ENCODE data around the gene ARSK. TPM values are rescaled to one million over a fixed set of nuclear protein-coding genes. Genes with fewer than 3 reads are reported as not detected.

ARSK gene
- total RNA-seq, 5 donors from 2014 or later (not counting 1 experiment from before 2014, with no cell fraction given): 4.2 to 6.9 (median 6.2) TPM

GRCh38 chr5:95619514-95620029 lies 64.7 kb downstream of the ARSK start:
- H3K9me3 ChIP-seq: no peaks in the 10 kb centered on the region
- H3K4me3 ChIP-seq (ENCODE audit: control insufficient read depth in 1 of 2, extremely low read depth in 1 of 2, low read length in 1 of 2): peak overlapping the region; percentile 74 to 75
- ATAC-seq (replicated peaks in 1 of 4) (no peak), DNase-seq (no peak)
- Mint-ChIP-seq H3K4me3 (peak overlapping the region; percentile 84 to 89 (median 85)), H3K9me3 (no peaks in the 10 kb centered on the region), H3K36me3 (peaks cover 5% of the 10 kb centered on the region), H3K27ac (peak overlapping the region; percentile 87 to 91), H3K4me1 (peaks cover 63 to 75% (median 74%) of the 10 kb centered on the region in 3 donors), H3K27me3 (no peaks in the 10 kb centered on the region)
- H3K27ac ChIP-seq (ENCODE audit: low read length): no peak overlapping the region
- WGBS (ENCODE audit: insufficient coverage): 36% methylated on average over 6 of the region's 19 CpGs
- ChIA-PET POLR2A (no interaction called here), CTCF (no interaction called here)
- peaks cover 0 to 5% of the 10 kb centered on the region in 2 experiments for H3K27me3 ChIP-seq (replicated peaks in 1 of 2; ENCODE audit: control insufficient read depth in 2 of 2, extremely low read depth in 1 of 2, insufficient read depth in 2 of 2, low read length in 1 of 2)
- H3K36me3 ChIP-seq (ENCODE audit: control insufficient read depth in 2 of 2, extremely low read depth in 1 of 2, insufficient read depth in 1 of 2, low read length in 1 of 2): no peaks in the 10 kb centered on the region
- H3K4me1 ChIP-seq (ENCODE audit: control insufficient read depth in 1 of 2, extremely low read depth in 1 of 2, insufficient read depth in 2 of 2, low read length in 2 of 2): peaks cover 38 to 41% of the 10 kb centered on the region in 2 experiments

GRCh38 chr5:95620030-95620869 lies 65.3 kb downstream of the ARSK start, which contains the start of gene GPR150:
Gene GPR150, plus strand, starts transcription at chr5:95620087. Its CDS starts 189 bp downstream, at chr5:95620276.
- Histone ChIP-seq H3K36me3 (ENCODE audit: control insufficient read depth in 2 of 2, extremely low read depth in 1 of 2, insufficient read depth in 1 of 2, low read length in 1 of 2) (no peaks in the 10 kb centered on the region), H3K4me3 (ENCODE audit: control insufficient read depth in 1 of 2, extremely low read depth in 1 of 2, low read length in 1 of 2) (peak within 1 kb of the TSS; percentile 74 to 75), H3K4me1 (ENCODE audit: control insufficient read depth in 1 of 2, extremely low read depth in 1 of 2, insufficient read depth in 2 of 2, low read length in 2 of 2) (peaks cover 38 to 41% of the 10 kb centered on the region in 2 experiments), H3K27ac (ENCODE audit: low read length) (peak within 1 kb of the TSS; percentile 36), H3K9me3 (no peaks in the 10 kb centered on the region), H3K27me3 (replicated peaks in 1 of 2; ENCODE audit: control insufficient read depth in 2 of 2, extremely low read depth in 1 of 2, insufficient read depth in 2 of 2, low read length in 1 of 2) (peaks cover 0 to 5% of the 10 kb centered on the region in 2 experiments)
- ATAC-seq (replicated peaks in 1 of 4) (peak; percentile 68 to 80 (median 76)), DNase-seq (peak in 34 of 35 experiments; percentile 20 to 76 (median 46))
- H3K27me3 Mint-ChIP-seq: no peaks in the 10 kb centered on the region
- peak within 1 kb of the TSS; percentile 84 to 89 (median 85) for H3K4me3 Mint-ChIP-seq
- H3K27ac Mint-ChIP-seq: peak within 1 kb of the TSS; percentile 87 to 91
- H3K36me3 Mint-ChIP-seq: no peaks in the 10 kb centered on the region
- no peaks in the 10 kb centered on the region for H3K9me3 Mint-ChIP-seq
- CTCF ChIA-PET: interaction anchor here in 1 of 2 donors (0.7 kb wide), 1 partner anchor 1399 kb away, joined by 4 read pairs; no protein-coding TSS in a partner anchor
- WGBS (ENCODE audit: insufficient coverage): under 1% methylated on average over 84 of the region's 85 CpGs
- POLR2A ChIA-PET: no interaction called here
- peaks cover 60 to 74% (median 70%) of the 10 kb centered on the region in 3 donors for H3K4me1 Mint-ChIP-seq

- Mint-ChIP-seq H3K36me3 (no peaks in the 10 kb centered on the region), H3K4me1 (peaks cover 56 to 73% (median 70%) of the 10 kb centered on the region in 3 donors), H3K4me3 (peak overlapping the region; percentile 80 to 84 (median 83)), H3K27ac (peak overlapping the region; percentile 85 to 93), H3K27me3 (no peaks in the 10 kb centered on the region), H3K9me3 (no peaks in the 10 kb centered on the region)
- H3K4me1 ChIP-seq (ENCODE audit: control insufficient read depth in 1 of 2, extremely low read depth in 1 of 2, insufficient read depth in 2 of 2, low read length in 2 of 2): peaks cover 38 to 41% of the 10 kb centered on the region in 2 experiments
- peak; percentile 54 to 63 (median 58) for ATAC-seq (replicated peaks in 1 of 4)
- peaks cover 0 to 5% of the 10 kb centered on the region in 2 experiments for H3K27me3 ChIP-seq (replicated peaks in 1 of 2; ENCODE audit: control insufficient read depth in 2 of 2, extremely low read depth in 1 of 2, insufficient read depth in 2 of 2, low read length in 1 of 2)
- POLR2A ChIA-PET: interaction anchor here (1.1 to 2.4 kb wide), 2 partner anchors 11 to 26 kb away, joined by 5 to 10 read pairs; no protein-coding TSS in a partner anchor
- H3K27ac ChIP-seq (ENCODE audit: low read length): peak overlapping the region; percentile 57
- H3K36me3 ChIP-seq (ENCODE audit: control insufficient read depth in 2 of 2, extremely low read depth in 1 of 2, insufficient read depth in 1 of 2, low read length in 1 of 2): no peaks in the 10 kb centered on the region
- no peaks in the 10 kb centered on the region for H3K9me3 ChIP-seq
- CTCF ChIA-PET: interaction anchor here (0.7 to 2.6 kb wide), 3 partner anchors 10 to 1398 kb away, joined by 4 to 32 read pairs (median 26); partner anchors contain the start of gene RFESD (in 1 of the 2)
- peak in 31 of 35 experiments; percentile 2 to 59 (median 24) for DNase-seq
- WGBS (ENCODE audit: insufficient coverage): 2% methylated on average over 88 of the region's 92 CpGs
- H3K4me3 ChIP-seq (ENCODE audit: control insufficient read depth in 1 of 2, extremely low read depth in 1 of 2, low read length in 1 of 2): peak overlapping the region; percentile 40 to 66
These were observed 66.3 kb downstream of the ARSK start for GRCh38 chr5:95620870-95621838.

GRCh38 chr5:95621839-95622629 lies 67.1 kb downstream of the ARSK start:
- peak overlapping the region; percentile 57 for H3K27ac ChIP-seq (ENCODE audit: low read length)
- H3K27me3 Mint-ChIP-seq: no peaks in the 10 kb centered on the region
- H3K9me3 Mint-ChIP-seq: no peaks in the 10 kb centered on the region
- no peaks in the 10 kb centered on the region for H3K36me3 ChIP-seq (ENCODE audit: control insufficient read depth in 2 of 2, extremely low read depth in 1 of 2, insufficient read depth in 1 of 2, low read length in 1 of 2)
- peak; percentile 26 to 80 (median 40) for ATAC-seq (replicated peaks in 1 of 4)
- POLR2A ChIA-PET: interaction anchor here (0.5 to 2.4 kb wide), 7 partner anchors 10 to 1095 kb away, joined by 3 to 17 read pairs (median 5); partner anchors contain the start of gene RFESD (in 1 of the 2)
- peak overlapping the region; percentile 85 to 93 for H3K27ac Mint-ChIP-seq
- H3K27me3 ChIP-seq (replicated peaks in 1 of 2; ENCODE audit: control insufficient read depth in 2 of 2, extremely low read depth in 1 of 2, insufficient read depth in 2 of 2, low read length in 1 of 2): peaks cover 0 to 5% of the 10 kb centered on the region in 2 experiments
- H3K9me3 ChIP-seq: no peaks in the 10 kb centered on the region
- peaks cover 38 to 41% of the 10 kb centered on the region in 2 experiments for H3K4me1 ChIP-seq (ENCODE audit: control insufficient read depth in 1 of 2, extremely low read depth in 1 of 2, insufficient read depth in 2 of 2, low read length in 2 of 2)
- 17% methylated on average over 1 of the region's 8 CpGs for WGBS (ENCODE audit: insufficient coverage)
- peak in 32 of 35 experiments; percentile 8 to 68 (median 33) for DNase-seq
- CTCF ChIA-PET: interaction anchor here (0.6 to 2.6 kb wide), 13 partner anchors 9 to 665 kb away, joined by 3 to 32 read pairs (median 4); partner anchors contain the start of gene RFESD (in 2 of the 2)
- H3K4me3 ChIP-seq (ENCODE audit: control insufficient read depth in 1 of 2, extremely low read depth in 1 of 2, low read length in 1 of 2): peak overlapping the region; percentile 40 to 66
- H3K4me3 Mint-ChIP-seq: peak overlapping the region; percentile 80 to 84 (median 83)
- H3K36me3 Mint-ChIP-seq: no peaks in the 10 kb centered on the region
- peaks cover 49 to 65% (median 63%) of the 10 kb centered on the region in 3 donors for H3K4me1 Mint-ChIP-seq

- H3K9me3 ChIP-seq: no peaks in the 10 kb centered on the region
- peaks cover 37 to 38% of the 10 kb centered on the region in 2 experiments for H3K4me1 ChIP-seq (ENCODE audit: control insufficient read depth in 1 of 2, extremely low read depth in 1 of 2, insufficient read depth in 2 of 2, low read length in 2 of 2)
- Mint-ChIP-seq H3K4me1 (peaks cover 41 to 52% (median 46%) of the 10 kb centered on the region in 3 donors), H3K36me3 (no peaks in the 10 kb centered on the region), H3K27ac (peak overlapping the region; percentile 56 to 93), H3K4me3 (no peak overlapping the region), H3K9me3 (no peaks in the 10 kb centered on the region), H3K27me3 (no peaks in the 10 kb centered on the region)
- no peaks in the 10 kb centered on the region for H3K36me3 ChIP-seq (ENCODE audit: control insufficient read depth in 2 of 2, extremely low read depth in 1 of 2, insufficient read depth in 1 of 2, low read length in 1 of 2)
- H3K27me3 ChIP-seq (replicated peaks in 1 of 2; ENCODE audit: control insufficient read depth in 2 of 2, extremely low read depth in 1 of 2, insufficient read depth in 2 of 2, low read length in 1 of 2): peaks cover 0 to 5% of the 10 kb centered on the region in 2 experiments
- WGBS (ENCODE audit: insufficient coverage): 100% methylated on average over 1 of the region's 5 CpGs
- no peak overlapping the region for H3K4me3 ChIP-seq (ENCODE audit: control insufficient read depth in 1 of 2, extremely low read depth in 1 of 2, low read length in 1 of 2)
- DNase-seq (no peak), ATAC-seq (replicated peaks in 1 of 4) (no peak)
- CTCF ChIA-PET: interaction anchor here in 1 of 2 donors (0.5 to 2.6 kb wide), 4 partner anchors 8 to 159 kb away, joined by 4 to 32 read pairs (median 16); partner anchors contain the start of gene RFESD
- POLR2A ChIA-PET: interaction anchor here (1.3 to 2.4 kb wide), 3 partner anchors 8 to 23 kb away, joined by 4 to 17 read pairs (median 10); partner anchors contain the start of gene RFESD (in 1 of the 2)
- peak overlapping the region; percentile 57 for H3K27ac ChIP-seq (ENCODE audit: low read length)
These were observed 68.8 kb downstream of the ARSK start for GRCh38 chr5:95623706-95624105.

All from T-cell (primary cell).